Measurements from ENCODE around the gene RPS19.

GRCh38 chr19:41871573-41872383 is 11.7 kb downstream of the RPS19 start:
- TF ChIP-seq, protein P1, sequence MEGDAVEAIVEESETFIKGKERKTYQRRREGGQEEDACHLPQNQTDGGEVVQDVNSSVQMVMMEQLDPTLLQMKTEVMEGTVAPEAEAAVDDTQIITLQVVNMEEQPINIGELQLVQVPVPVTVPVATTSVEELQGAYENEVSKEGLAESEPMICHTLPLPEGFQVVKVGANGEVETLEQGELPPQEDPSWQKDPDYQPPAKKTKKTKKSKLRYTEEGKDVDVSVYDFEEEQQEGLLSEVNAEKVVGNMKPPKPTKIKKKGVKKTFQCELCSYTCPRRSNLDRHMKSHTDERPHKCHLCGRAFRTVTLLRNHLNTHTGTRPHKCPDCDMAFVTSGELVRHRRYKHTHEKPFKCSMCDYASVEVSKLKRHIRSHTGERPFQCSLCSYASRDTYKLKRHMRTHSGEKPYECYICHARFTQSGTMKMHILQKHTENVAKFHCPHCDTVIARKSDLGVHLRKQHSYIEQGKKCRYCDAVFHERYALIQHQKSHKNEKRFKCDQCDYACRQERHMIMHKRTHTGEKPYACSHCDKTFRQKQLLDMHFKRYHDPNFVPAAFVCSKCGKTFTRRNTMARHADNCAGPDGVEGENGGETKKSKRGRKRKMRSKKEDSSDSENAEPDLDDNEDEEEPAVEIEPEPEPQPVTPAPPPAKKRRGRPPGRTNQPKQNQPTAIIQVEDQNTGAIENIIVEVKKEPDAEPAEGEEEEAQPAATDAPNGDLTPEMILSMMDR (IDR thresholded peaks at IDR 0.05 in 4 of 5, conservative IDR thresholded peaks at IDR 0.05 in 1 of 5): no peak
- no peak for TF ChIP-seq POLR2A (IDR thresholded peaks at IDR 0.05)

Measured in gastrocnemius medialis (tissue), 4 donors.